HG03354 (cell line): ENCODE measurements around the gene RNF144B.

ENCODE experiments used
- ATAC-seq: cut with Tn5 transposase; IDR thresholded peaks from one replicate; pipeline ENCODE4 v1.9.1; 2021; ENCODE audit warnings: mild to moderate bottlenecking; ENCODE audit not compliant: unreplicated experiment, poor library complexity, severe bottlenecking

RNF144B gene

DNA sequence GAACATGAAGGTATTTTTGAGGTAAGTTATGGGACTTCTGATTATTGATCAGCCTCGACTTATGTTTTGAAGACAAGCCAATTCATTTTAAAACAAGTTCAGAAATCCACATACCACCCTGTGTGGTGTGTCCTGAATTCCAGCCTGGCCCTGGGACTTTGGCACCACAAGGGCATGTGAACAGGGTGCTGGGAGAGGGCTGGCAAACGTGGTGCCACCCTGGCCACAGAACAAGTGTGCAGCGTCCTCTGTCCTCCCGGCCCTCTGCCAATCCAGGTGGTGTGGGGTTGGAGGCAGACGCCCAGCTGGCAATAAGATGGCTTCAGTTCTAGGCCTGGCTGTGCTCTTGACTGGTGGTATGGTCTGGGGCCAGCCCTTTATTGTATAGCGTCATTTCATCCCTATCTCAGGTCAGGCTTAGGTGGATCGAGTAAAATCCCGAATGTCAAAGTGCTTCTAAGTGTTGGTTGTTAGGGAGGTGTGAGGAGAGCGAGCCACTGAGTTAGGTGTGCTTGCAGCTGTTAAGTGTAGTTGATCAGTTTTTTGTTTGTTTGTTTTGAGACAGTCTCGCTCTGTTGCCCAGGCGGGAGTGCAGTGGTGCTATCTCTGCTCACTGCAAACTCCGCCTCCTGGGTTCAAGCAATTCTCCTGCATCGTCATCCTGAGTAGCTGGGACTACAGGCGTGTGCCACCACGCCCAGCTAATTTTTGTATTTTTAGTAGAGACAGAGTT lies 84.2 kb downstream of the RNF144B start:
- ATAC-seq: no peak

DNA sequence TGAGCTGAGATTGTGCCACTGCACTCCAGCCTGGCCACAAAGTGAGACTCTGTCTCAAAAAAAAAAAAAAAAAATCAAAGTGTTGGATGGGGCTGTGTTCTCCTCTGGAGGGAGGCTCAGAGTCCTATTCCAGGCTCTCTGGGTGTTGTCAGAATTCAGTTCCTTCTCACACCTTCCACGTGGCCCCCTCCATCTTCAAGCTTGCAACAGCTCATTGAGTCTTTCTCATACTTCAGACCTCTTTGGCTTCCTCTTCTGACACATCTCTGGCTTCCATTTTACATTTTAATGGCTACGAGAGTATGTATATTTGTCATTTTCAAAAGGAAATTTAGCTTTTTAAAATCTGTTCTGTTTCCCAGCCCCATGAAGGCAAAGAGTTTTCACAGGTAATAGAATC lies 85.8 kb downstream of the RNF144B start:
- no peak for ATAC-seq

DNA sequence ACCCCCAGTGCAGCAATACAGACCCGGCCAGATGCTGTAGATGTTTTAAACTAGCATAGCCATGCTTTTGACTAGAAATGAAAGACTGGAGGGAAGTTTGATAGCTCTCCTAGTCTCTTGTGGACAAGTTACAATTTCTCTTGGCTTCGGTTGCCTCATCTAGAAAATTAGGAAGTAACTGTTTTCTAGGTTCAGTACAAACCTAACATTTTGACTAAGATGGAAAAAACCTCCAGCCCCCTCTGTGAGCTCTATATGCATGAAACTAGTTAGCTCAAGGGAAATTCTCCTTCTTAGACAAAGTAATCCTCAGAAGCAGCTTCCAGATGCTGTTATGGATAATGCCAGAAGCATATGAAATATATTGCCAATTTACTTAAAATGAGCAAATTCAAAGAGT lies 86.6 kb downstream of the RNF144B start:
- ATAC-seq: no peak

DNA sequence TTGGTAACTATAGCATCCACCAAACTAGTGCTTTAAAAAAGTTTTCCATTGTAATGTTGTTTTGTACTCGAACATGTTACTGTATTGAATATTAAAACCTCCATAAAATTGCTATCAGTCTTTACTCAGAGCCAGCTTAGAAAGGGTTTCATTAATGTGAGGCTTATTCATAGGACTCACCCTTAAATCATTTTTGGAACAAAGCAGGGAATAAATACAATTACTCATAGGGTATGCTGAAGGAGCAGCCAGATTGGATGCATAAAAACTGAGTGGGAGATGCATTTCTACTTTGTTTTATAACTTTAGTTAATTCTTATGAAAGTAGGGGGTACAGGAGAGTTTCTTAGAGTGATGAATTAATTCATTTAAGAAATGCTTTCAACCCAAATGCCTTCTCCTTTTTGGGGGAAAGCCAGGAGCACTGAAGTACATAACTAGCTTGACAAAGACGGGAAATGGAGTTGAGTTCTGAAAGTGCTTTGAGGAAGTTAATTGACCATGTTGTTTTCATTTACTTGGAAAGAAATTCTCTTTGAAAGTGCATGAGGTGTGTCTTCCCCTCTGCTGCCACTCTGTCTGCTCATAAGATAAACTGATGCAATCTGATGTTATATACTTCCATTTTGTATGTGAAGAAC lies 90.3 kb downstream of the RNF144B start:
- peak; percentile 62 for ATAC-seq

DNA sequence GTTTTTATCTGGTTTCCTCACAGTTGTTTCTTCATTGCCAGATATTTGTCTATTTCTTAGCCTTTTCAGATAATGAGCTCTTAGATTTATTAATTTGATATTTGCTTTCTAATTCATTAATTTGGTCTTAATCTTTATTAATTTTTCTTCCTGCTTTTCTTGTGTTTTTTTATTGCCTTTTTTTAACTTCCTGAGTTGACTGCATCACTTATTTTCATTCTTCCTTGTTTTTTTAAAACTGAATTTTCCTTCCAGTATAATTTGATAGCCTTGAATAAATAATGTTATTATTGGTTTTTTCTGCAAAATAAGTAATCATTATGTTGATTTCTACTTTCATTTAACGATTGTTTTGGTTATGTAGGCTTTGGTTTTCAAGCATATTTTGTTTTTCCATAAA lies 91.5 kb downstream of the RNF144B start:
- no peak for ATAC-seq

DNA sequence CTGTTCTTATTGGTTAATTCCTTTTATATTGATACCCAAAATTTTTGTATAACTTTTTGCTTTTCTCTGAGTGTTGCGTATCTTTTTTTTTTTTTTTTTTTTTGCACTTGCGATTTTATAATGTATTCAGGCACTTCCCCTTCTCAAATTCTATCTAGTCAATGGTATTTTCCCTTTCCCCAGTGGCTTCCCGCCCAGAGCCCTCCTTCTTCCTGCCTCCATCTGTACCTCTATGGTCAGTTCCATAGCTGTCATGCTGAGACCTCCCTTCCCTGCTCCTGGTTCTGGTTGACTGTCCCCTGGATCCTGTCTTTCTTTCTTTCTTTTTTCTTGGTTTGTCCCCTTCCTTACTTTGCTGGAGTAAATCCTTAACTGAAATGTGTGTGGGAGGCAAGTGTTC lies 94.7 kb downstream of the RNF144B start:
- ATAC-seq: no peak

DNA sequence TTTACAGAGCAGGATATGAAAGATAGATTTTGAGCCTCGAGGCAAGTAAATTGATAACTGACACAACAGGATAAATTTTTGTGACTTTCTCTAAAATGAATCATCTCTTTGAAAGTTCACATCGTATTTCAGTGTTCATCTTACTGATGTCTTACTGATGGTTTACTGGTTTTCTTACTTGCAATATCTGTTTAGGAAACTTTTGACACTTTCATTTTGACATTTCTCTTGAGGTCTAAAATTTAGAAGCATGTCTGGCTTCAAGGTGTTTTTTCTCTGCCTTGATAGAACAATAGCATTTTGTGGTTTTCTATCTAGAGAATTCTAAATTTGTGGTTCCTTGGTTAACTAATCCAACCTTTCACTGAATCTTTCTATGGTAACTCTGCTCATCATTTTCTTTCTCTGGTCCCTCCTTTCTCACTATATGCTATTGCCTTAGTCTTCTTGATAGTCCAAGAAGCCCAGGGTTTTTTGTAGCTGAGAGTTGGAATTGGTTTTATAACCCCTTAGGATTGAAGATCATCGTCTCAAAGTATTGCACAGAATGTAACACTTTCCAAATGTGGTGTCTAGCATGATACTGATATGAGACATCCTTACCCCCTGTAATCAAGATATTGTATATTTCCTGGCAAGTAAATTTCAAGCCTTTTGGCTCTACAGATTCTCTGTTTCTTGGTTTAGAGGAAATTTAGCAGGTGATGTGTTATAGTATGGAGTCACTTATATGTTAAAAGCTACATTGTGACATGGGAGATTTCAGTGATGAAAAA lies 98.7 kb downstream of the RNF144B start:
- ATAC-seq: peak; percentile 63

DNA sequence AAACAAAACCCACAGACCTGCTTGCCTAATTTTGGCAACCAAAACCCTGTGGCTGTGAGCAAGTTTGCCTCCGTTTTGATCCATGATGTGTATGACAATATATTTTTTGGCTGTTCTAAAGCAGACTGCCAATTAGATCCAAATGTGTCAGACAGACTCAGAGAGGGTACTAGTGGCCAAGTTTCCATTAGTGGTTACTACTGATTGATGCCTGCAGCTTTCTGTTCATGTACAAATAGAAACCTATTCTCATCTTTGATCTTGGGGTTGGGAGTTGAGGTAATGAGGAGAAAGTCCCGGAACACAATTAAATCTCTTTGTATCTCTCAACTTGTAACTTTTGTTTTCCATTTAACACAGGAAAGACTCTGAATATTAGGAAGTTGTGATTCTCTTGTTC lies 100.9 kb downstream of the RNF144B start:
- no peak for ATAC-seq

DNA sequence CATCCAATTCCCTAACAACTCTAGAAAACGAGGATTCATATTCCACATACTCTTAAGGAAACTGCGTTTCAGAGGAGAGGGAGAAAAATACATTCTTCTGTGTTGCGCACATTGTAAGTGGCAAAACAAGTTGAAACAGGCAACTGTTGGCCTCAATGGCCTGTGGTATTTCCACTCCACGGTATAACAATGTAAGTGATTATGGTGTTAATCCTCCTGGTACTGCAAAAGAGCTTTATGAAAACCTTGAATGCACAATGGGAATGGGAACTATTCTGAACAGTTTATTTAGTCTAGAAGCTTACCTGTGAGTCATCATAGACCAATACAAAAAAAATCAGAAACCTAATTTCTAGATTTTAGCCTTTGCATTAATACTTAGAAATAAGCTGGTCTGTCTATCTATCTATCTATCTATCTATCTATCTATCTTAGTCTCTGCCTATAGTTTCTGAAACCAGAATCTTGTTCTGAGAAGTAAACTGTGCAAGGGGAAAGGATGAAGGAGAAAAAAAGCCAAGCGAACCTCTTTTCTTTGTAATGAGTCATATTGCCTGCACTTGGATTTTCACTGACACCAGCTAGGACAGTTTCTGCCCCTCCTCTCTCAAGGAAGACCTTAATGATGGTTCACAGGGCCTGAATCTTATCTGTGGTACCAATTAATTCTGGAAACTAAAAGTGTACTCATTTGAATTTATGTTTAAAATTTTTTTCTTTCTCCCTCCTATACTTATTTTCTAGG lies 101.5 kb downstream of the RNF144B start:
- ATAC-seq: no peak

DNA sequence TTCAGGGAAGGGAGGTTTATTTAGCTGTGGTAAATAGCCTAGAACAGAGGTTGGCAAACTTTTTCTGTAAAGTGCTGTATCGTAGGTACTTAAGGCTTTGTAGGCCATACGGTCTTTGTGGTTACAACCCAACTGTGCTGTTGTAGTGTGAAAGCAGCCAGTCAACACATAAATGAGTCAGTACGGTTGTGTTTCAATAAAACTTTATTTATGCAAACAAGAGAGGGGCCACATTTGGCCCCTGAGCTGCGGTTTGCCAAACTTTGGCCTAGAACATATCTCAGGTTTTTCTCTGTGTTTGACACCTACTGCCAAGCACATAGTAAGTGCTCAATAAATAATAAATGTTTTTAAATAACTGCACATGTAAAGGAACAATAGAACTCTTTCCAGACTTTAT lies 102.2 kb downstream of the RNF144B start:
- ATAC-seq: no peak

DNA sequence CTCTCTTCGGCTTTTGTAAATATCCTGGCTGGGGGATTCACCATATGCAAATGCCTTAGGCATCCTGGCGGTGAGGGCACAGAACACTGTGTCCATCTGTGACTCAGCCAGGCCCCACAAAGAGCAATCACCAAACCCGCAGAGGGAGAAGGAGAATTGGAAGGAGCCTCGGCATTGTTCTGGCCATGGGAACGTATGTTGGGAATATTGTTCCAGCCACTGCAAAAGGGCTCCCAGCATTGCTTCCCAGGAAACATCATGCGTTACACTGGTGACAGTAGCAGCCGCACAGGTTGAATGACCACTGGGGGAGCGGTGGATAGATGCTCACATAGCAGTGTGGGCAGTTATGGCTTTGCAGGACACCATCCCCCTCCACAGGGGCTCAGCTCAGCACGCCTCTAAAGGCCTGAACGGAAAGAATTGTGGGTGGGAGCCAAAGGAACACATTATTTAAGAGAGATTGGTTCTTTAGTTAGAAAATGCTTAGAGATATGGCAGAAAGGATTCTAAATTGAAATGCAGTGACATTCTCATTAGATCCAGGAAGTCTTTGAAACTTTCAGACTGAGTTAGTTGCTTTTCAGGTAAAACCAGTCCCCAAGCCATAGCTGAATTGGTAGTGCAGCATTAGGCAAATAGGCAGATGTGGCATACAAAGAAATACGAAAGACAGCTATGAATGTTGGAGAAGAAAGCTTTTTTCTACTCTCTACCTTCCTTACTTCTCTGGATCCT lies 104.3 kb downstream of the RNF144B start:
- no peak for ATAC-seq

DNA sequence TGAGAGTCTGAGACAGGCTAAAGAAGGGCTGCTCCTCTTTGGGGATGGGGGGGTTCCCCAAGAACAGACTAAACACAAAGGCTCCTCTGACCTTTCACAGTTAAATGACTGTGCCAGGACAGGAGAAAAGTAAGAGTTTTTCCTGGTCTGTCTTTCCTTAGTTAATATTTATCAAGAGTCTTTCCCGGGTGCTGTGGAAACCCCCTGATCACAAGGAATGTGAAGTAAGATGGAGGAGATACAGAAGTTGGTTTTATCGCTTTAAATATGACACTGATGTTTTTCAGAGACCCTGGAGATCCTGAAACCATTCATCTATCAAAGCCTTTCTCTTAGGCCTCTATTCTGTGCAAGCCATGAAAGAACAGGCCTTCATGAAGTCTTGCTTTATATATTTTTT lies 105.8 kb downstream of the RNF144B start:
- ATAC-seq: no peak

DNA sequence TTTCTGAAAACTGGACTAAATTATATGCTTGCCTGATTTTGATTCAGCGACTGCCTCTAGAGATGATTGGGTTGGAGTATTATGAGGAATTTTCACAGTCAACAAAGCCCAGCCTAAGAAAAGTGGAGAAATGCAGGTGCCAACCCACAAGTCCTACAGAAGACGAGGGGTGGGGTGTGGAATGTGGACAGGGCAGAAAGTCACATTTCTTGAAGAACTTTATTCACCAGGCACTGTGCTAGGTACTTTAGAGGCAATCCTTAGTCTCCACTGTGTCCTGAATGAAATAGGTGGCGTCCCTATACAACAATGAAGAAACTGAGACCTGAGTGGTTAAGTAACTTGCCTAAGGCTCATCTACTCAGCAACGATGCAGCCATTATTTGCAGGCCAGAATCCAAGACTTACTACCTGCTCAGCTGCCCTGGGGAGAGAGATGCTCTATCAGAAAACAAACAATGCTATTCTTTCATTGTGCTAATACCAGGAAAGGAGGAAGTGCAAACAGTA lies 106.3 kb downstream of the RNF144B start:
- no peak for ATAC-seq

DNA sequence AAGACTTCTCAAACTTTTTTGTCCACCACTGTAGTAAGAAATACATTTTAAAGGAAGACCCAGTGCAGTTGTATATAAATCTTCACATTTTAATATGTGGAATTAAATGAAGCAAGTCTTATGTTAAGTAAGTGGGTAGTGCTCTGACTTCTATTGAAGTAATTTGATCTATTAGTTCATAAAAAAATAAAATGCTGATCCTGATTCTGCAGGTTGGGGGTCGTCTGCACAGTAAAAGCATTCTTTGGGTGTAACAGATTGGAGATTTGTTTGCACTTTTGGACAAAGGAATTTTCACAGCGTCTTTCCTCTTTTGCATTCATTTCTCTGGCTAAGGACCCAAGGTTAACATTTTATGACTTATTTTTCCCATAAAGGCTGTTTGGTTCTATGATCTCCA lies 106.8 kb downstream of the RNF144B start:
- ATAC-seq: no peak

DNA sequence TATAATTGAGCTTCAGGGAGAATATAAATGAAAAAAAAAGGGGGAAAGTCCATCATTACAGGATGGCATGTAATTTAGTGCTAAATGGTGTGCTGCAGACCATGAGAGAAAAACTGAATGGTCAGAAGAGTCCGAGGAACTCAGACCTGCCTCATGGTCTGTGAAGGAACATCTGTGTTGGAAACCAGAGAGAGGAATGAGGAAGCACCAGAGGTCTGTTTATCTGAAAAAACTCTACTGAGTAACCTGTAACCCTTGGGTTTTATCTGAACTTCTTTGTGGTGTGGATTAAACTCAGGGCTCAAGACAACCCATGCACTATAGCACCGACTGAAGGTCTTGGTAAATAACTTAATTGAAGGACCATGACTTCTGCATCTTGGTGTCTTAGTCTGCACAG lies 108.1 kb downstream of the RNF144B start:
- ATAC-seq: no peak

DNA sequence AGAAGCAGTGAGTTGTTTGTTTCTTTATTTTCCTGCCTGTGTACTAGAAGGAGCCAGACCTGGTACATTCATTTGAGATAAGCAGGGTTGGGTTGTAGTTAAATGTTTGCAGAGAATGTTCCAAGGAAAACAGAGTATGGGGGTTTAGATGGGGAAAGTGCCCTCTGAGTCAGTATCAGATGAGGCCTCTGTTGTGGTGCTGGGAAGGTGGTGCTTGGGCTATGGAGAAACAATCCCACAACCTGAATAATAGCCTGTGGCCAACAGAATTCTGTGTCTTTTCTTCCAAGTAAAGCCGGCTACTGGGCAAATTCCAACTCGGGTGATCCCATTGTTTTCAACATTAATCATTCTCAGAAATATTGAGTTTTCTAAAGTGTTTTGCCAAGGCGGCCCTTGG lies 109.3 kb downstream of the RNF144B start:
- ATAC-seq: no peak

DNA sequence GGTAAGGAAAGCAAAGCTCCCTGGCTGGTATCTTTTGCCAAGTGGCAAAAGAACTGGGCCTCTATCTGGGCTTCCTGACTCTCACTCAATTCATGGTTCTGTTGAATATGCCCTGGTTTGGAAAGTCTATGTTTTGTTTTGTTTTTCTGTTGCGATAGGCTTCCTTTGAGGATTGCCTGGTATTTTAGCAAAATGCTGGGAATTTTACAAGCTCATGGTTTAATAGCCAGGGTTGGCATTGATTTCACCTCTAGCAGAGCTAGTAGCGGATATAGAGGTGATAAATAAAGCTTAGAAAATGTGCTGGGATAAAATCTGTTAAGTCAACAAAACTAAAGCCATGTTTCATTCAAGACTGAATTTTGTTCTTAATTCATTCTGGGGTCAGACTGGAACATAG lies 109.9 kb downstream of the RNF144B start:
- no peak for ATAC-seq

DNA sequence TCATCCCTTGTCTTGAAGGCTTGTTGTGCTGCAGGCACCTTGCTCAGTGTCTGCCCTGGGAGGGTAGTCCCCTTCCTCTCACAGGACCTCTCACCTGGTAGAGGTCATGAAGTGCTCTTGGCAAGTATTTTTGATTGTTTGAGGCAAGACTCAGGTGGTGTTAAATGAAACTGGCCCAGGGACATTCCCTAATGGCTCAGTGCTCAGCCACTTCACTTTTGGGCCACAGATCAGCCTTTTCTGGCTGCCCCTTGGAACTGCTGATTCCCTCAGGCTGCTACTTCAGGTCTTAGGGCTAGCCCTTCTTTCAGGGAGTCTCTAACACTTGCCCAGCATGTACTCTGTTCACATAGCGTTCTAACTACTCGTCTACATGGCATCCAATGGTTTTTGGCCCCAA lies 111.3 kb downstream of the RNF144B start:
- ATAC-seq: no peak

DNA sequence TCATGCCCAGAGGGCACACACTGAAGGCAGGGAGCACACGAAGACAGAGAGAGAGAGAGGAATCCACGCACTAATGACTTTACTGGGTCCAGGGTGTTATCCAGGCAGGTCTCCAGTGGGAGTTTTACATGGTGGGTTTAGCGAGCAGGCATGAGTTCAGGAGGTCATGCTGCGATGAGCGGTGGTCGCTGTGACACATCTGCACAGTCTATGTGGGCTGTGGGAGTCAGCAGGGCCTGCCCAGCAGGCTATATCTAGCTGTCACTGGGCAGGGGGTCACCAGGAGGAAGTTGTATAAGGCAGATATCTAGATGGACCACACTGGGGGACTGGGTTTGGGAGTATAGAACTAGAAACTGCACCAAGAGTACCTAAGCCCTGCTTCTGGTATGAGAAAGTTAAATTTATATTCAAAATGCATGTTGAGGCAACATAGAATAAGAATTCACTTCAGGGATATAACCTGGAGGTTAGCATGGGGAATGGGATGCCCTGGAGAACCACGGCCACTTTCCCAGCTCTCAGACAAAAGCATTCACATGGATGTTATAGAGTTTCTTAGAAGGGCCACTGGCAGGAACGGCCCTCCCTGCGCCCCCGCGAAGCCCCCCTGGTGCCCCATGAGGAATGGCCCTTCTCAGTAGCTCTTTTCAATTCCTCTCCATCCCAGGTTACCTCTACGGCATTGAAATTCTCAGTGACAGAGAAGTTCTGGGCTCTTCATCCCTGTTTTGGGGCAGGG lies 113.9 kb downstream of the RNF144B start:
- ATAC-seq: no peak
